ENCODE measurements around the gene GPRIN3. TPM values are rescaled to one million over a fixed set of nuclear protein-coding genes. Genes with fewer than 3 reads are reported as not detected.

Gene GPRIN3
- total RNA-seq, 1 donor from 2014 or later, result 2.6 TPM

GRCh38 chr4:89266128-89266527 lies 41.5 kb downstream of the GPRIN3 start:
- Mint-ChIP-seq H3K36me3 (ENCODE audit: low read depth, unreplicated experiment) (peaks cover 1% of the 10 kb centered on the region), H3K9me3 (ENCODE audit: unreplicated experiment) (peaks cover 2% of the 10 kb centered on the region), H3K27ac (ENCODE audit: unreplicated experiment) (no peak overlapping the region), H3K27me3 (ENCODE audit: low read depth, unreplicated experiment) (no peaks in the 10 kb centered on the region), H3K4me1 (ENCODE audit: low read depth, unreplicated experiment) (no peaks in the 10 kb centered on the region), H3K4me3 (ENCODE audit: unreplicated experiment) (no peak overlapping the region)
- Histone ChIP-seq H3K27ac (ENCODE audit: low read depth, low read length) (no peak overlapping the region), H3K27me3 (ENCODE audit: insufficient read depth, low read length) (no peaks in the 10 kb centered on the region), H3K4me2 (ENCODE audit: low read length) (no peak overlapping the region), H3K79me2 (ENCODE audit: insufficient read depth, low read length) (no peaks in the 10 kb centered on the region), H3K36me3 (ENCODE audit: insufficient read depth, low read length) (no peaks in the 10 kb centered on the region), H3K4me1 (ENCODE audit: insufficient read depth, low read length) (no peaks in the 10 kb centered on the region), H3K9me3 (ENCODE audit: insufficient read depth, low read depth, low read length) (no peaks in the 10 kb centered on the region), H3K4me3 (ENCODE audit: insufficient read depth, low read depth, low read length) (no peak overlapping the region), H3K9ac (ENCODE audit: low read length) (no peak overlapping the region), H2AFZ (ENCODE audit: low read depth, low read length) (no peak overlapping the region), H4K20me1 (ENCODE audit: insufficient read depth, low read length) (no peaks in the 10 kb centered on the region)
- DNase-seq (ENCODE audit: low read depth), result no peak
- TF ChIP-seq EZH2 (IDR thresholded peaks at IDR 0.05; ENCODE audit: insufficient read depth, low read length), result no peak
- TF ChIP-seq CTCF (IDR thresholded peaks at IDR 0.05; ENCODE audit: insufficient read depth, low read depth, low read length), result no peak
- no peak for FAIRE-seq

GRCh38 chr4:89263265-89263664 lies 44.3 kb downstream of the GPRIN3 start:
- H3K4me3 ChIP-seq (ENCODE audit: insufficient read depth, low read depth, low read length), result no peak overlapping the region
- no peak overlapping the region for H3K4me2 ChIP-seq (ENCODE audit: low read length)
- no peaks in the 10 kb centered on the region for H3K36me3 ChIP-seq (ENCODE audit: insufficient read depth, low read length)
- TF ChIP-seq CTCF (IDR thresholded peaks at IDR 0.05; ENCODE audit: insufficient read depth, low read depth, low read length), result no peak
- no peak for TF ChIP-seq EZH2 (IDR thresholded peaks at IDR 0.05; ENCODE audit: insufficient read depth, low read length)
- H3K27me3 ChIP-seq (ENCODE audit: insufficient read depth, low read length), result no peaks in the 10 kb centered on the region
- H3K9me3 ChIP-seq (ENCODE audit: insufficient read depth, low read depth, low read length), result no peaks in the 10 kb centered on the region
- Mint-ChIP-seq H3K36me3 (ENCODE audit: low read depth, unreplicated experiment) (peaks cover 1% of the 10 kb centered on the region), H3K9me3 (ENCODE audit: unreplicated experiment) (peaks cover 2% of the 10 kb centered on the region), H3K27ac (ENCODE audit: unreplicated experiment) (no peak overlapping the region), H3K4me1 (ENCODE audit: low read depth, unreplicated experiment) (no peaks in the 10 kb centered on the region), H3K4me3 (ENCODE audit: unreplicated experiment) (no peak overlapping the region), H3K27me3 (ENCODE audit: low read depth, unreplicated experiment) (no peaks in the 10 kb centered on the region)
- H2AFZ ChIP-seq (ENCODE audit: low read depth, low read length), result peak overlapping the region; percentile 40
- H3K79me2 ChIP-seq (ENCODE audit: insufficient read depth, low read length), result no peaks in the 10 kb centered on the region
- no peak overlapping the region for H3K27ac ChIP-seq (ENCODE audit: low read depth, low read length)
- H4K20me1 ChIP-seq (ENCODE audit: insufficient read depth, low read length), result no peaks in the 10 kb centered on the region
- DNase-seq (ENCODE audit: low read depth) (no peak), FAIRE-seq (no peak)
- H3K4me1 ChIP-seq (ENCODE audit: insufficient read depth, low read length), result no peaks in the 10 kb centered on the region
- H3K9ac ChIP-seq (ENCODE audit: low read length), result no peak overlapping the region

- H3K27ac Mint-ChIP-seq (ENCODE audit: unreplicated experiment), result no peak overlapping the region
- H2AFZ ChIP-seq (ENCODE audit: low read depth, low read length), result no peak overlapping the region
- H3K4me1 Mint-ChIP-seq (ENCODE audit: low read depth, unreplicated experiment), result no peaks in the 10 kb centered on the region
- peaks cover 2% of the 10 kb centered on the region for H3K9me3 Mint-ChIP-seq (ENCODE audit: unreplicated experiment)
- FAIRE-seq, result no peak
- no peak overlapping the region for H3K27ac ChIP-seq (ENCODE audit: low read depth, low read length)
- no peak for DNase-seq (ENCODE audit: low read depth)
- no peaks in the 10 kb centered on the region for H4K20me1 ChIP-seq (ENCODE audit: insufficient read depth, low read length)
- H3K9ac ChIP-seq (ENCODE audit: low read length), result no peak overlapping the region
- H3K4me2 ChIP-seq (ENCODE audit: low read length), result no peak overlapping the region
- no peaks in the 10 kb centered on the region for H3K36me3 ChIP-seq (ENCODE audit: insufficient read depth, low read length)
- no peaks in the 10 kb centered on the region for H3K27me3 Mint-ChIP-seq (ENCODE audit: low read depth, unreplicated experiment)
- no peak overlapping the region for H3K4me3 Mint-ChIP-seq (ENCODE audit: unreplicated experiment)
- H3K27me3 ChIP-seq (ENCODE audit: insufficient read depth, low read length), result no peaks in the 10 kb centered on the region
- no peak for TF ChIP-seq EZH2 (IDR thresholded peaks at IDR 0.05; ENCODE audit: insufficient read depth, low read length)
- TF ChIP-seq CTCF (IDR thresholded peaks at IDR 0.05; ENCODE audit: insufficient read depth, low read depth, low read length), result no peak
- H3K4me3 ChIP-seq (ENCODE audit: insufficient read depth, low read depth, low read length), result no peak overlapping the region
- H3K79me2 ChIP-seq (ENCODE audit: insufficient read depth, low read length), result no peaks in the 10 kb centered on the region
- no peaks in the 10 kb centered on the region for H3K4me1 ChIP-seq (ENCODE audit: insufficient read depth, low read length)
- H3K36me3 Mint-ChIP-seq (ENCODE audit: low read depth, unreplicated experiment), result peaks cover 1% of the 10 kb centered on the region
- H3K9me3 ChIP-seq (ENCODE audit: insufficient read depth, low read depth, low read length), result no peaks in the 10 kb centered on the region
Observed at GRCh38 chr4:89259301-89260028, 48.1 kb downstream of the GPRIN3 start.

Data from astrocyte (in vitro differentiated cells and primary cell).